HCT116 (cell line): Measurements from ENCODE around the gene ABRAXAS1.

ENCODE experiments used
- EZH2 ChIP-seq: fragments of 200-600 bp; sonication (generic); IDR thresholded peaks from 2 replicates; pipeline ENCODE4 v1.6.1; 2017; ENCODE audit warnings: antibody characterized with exemption, mixed run types
- EZH2phosphoT487 ChIP-seq: fragments of 200-600 bp; IDR thresholded peaks from 2 replicates; pipeline ENCODE4 v1.6.1; 2018; ENCODE audit warnings: antibody characterized with exemption, borderline replicate concordance
- POLR2AphosphoS5 ChIP-seq: IDR thresholded peaks from 2 replicates; pipeline ENCODE4 v1.6.1; 2011; ENCODE audit warnings: mild to moderate bottlenecking, low read depth, low read length, moderate library complexity
- RAD21 ChIP-seq: IDR thresholded peaks from 2 replicates; pipeline ENCODE4 v1.6.1; 2012; ENCODE audit warnings: low read depth, mild to moderate bottlenecking
- YY1 ChIP-seq: IDR thresholded peaks from 2 replicates; pipeline ENCODE4 v1.6.1; 2011; ENCODE audit warnings: low read length, low read depth, moderate library complexity, mild to moderate bottlenecking; ENCODE audit not compliant: insufficient replicate concordance; ENCODE audit errors: extremely low read depth

DNA sequence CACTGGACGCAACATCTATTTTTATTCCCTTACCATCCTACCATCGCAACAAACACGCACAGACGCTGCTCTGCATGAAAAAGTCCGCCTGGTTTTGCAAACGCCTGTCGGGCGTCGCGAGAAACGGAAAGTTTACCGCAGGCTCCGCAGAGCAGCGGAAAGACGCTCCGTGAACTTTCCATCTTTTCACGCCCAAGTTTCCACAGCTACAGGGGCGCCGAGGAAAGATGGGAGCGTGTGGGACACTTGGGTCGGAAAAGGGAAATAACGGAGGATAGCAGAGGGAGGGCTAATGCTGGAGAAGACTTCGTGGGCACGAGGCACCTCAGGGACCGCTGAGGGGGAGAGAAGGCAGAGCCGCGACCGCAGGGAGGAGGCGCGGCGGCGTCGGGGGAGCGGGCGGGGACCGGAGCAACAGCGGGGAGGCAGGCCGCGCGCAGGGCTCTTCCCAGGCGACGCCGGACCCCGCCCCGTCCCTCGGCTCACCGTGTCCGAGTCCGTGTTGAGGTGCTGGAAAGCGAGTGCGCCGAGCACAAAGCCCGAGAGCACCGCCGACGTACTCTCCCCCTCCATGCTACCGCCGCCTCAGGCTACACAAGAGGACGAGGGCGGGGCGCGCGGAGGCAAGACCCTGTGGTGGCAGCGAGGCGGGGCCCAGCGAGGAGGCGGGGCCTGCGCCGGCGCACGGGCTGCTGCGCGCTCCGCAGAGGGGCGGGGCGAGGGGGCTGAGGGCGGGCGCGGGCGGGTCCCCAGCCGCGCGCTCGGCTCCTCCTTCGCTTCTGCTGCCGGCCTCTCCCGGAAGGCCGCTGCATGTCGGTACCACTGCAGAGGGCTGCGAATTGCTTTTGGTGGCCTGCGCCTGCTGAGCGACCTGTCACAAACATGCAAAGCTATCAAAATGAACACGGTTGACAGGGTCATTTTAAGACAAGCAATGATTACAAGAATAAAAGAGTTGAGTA lies at the start of gene ABRAXAS1:
- TF ChIP-seq POLR2AphosphoS5: peak; percentile 96
- peak; percentile 7 for TF ChIP-seq YY1
- no peak for TF ChIP-seq EZH2
- no peak for TF ChIP-seq EZH2phosphoT487
- TF ChIP-seq RAD21: no peak
